Esophagus muscularis mucosa (tissue), 4 donors: Measurements from ENCODE around the gene HEATR9. TPM values are rescaled to one million over a fixed set of nuclear protein-coding genes. Genes with fewer than 3 reads are reported as not detected.

Experiments used
- DNase-seq: peaks from one replicate; pipeline ENCODE4 v3.0.0-alpha.2; 2017; ENCODE audit errors: extremely low spot score
- H3K27ac ChIP-seq, 4 donors: fragments of 200-600 bp; sonication (generic); replicated peaks in 1 of 4; 1 replicate in 3 of 4; 2 replicates in 1 of 4; pipeline ENCODE4 v1.5.1; 2016 to 2019; ENCODE audit warnings: mild to moderate bottlenecking in 1 of 4
- H3K27me3 ChIP-seq, 4 donors: fragments of 200-600 bp; sonication (generic); one replicate each; pipeline versions ENCODE4 v1.5.1 to v1.6.0; 2016 to 2019
- H3K36me3 ChIP-seq, 4 donors: fragments of 200-600 bp; sonication (generic); one replicate each; pipeline ENCODE4 v1.5.1; 2016 to 2019
- H3K4me1 ChIP-seq, 4 donors: fragments of 200-600 bp; sonication (generic); one replicate each; pipeline ENCODE4 v1.5.1; 2016 to 2019
- H3K4me3 ChIP-seq, 4 donors: fragments of 200-600 bp; sonication (generic); 1 replicate in 2 of 4; 2 replicates in 2 of 4; pipeline ENCODE4 v1.5.1; 2016 to 2019; ENCODE audit warnings: mild to moderate bottlenecking in 4 of 4, moderate library complexity in 1 of 4
- H3K9me3 ChIP-seq, 4 donors: fragments of 200-600 bp; sonication (generic); 1 replicate in 3 of 4; 2 replicates in 1 of 4; pipeline ENCODE4 v1.5.1; 2016 to 2019
- EP300 ChIP-seq: sonication (generic); formaldehyde crosslinking; IDR thresholded peaks from one replicate; pipeline ENCODE4 v1.6.1; 2017; ENCODE audit warnings: antibody characterized with exemption
- POLR2A ChIP-seq: fragments of 450-650 bp; IDR thresholded peaks from one replicate; pipeline ENCODE4 v1.6.1; 2017; ENCODE audit warnings: antibody characterized with exemption, moderate library complexity, mild to moderate bottlenecking, low read depth
- POLR2AphosphoS5 ChIP-seq, 2 donors: sonication (generic); formaldehyde crosslinking; IDR thresholded peaks; one replicate each; pipeline ENCODE4 v1.6.1; 2017; ENCODE audit warnings: antibody characterized with exemption in 2 of 2
- WGBS: methylation state at CpG from one replicate; pipeline ENCODE4 v1.1.5; 2018; 5-methylcytosine and 5-hydroxymethylcytosine counted together
- intact Hi-C: fragments of 100-400 bp; cut with DNase I; formaldehyde crosslinking; loops from one replicate; pipeline ENCODE4 v1.15.1; 2023
- total RNA-seq, 4 donors: library from RNA; depleted of rRNA; stranded (reverse); fragments of >200 nt; gene quantifications; one replicate each; pipeline versions ENCODE4 v1.1.0 to v1.2.1, GENCODE V29; 2016
- TF ChIP-seq, protein P1 (sequence below), 3 experiments: fragments of 200-600 bp in 2 of 3; fragments of 450-650 bp in 1 of 3; sonication (generic) in 2 of 3; IDR thresholded peaks; one replicate each; pipeline ENCODE4 v1.5.1; 2017 to 2019; ENCODE audit warnings: antibody characterized with exemption in 3 of 3, mild to moderate bottlenecking in 2 of 3, moderate library complexity in 1 of 3

Gene HEATR9
- total RNA-seq, 4 donors from 2014 or later = 0.13 TPM; not detected in 3

GRCh38 chr17:35841101-35841500, 27.6 kb downstream of the HEATR9 start:
- Histone ChIP-seq H3K27ac (no peak overlapping the region), H3K4me1 (no peaks in the 10 kb centered on the region), H3K4me3 (no peak overlapping the region), H3K9me3 (no peaks in the 10 kb centered on the region), H3K27me3 (no peaks in the 10 kb centered on the region), H3K36me3 (peaks cover 96 to 100% (median 98%) of the 10 kb centered on the region in 4 donors)
- TF ChIP-seq POLR2A = no peak
- TF ChIP-seq POLR2AphosphoS5 (IDR thresholded peaks at IDR 0.05) = no peak
- TF ChIP-seq EP300 = no peak
- TF ChIP-seq, protein P1, sequence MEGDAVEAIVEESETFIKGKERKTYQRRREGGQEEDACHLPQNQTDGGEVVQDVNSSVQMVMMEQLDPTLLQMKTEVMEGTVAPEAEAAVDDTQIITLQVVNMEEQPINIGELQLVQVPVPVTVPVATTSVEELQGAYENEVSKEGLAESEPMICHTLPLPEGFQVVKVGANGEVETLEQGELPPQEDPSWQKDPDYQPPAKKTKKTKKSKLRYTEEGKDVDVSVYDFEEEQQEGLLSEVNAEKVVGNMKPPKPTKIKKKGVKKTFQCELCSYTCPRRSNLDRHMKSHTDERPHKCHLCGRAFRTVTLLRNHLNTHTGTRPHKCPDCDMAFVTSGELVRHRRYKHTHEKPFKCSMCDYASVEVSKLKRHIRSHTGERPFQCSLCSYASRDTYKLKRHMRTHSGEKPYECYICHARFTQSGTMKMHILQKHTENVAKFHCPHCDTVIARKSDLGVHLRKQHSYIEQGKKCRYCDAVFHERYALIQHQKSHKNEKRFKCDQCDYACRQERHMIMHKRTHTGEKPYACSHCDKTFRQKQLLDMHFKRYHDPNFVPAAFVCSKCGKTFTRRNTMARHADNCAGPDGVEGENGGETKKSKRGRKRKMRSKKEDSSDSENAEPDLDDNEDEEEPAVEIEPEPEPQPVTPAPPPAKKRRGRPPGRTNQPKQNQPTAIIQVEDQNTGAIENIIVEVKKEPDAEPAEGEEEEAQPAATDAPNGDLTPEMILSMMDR (IDR thresholded peaks at IDR 0.05) = no peak
- intact Hi-C loops = no loop called here
- no peak for DNase-seq
- 92% methylated on average over 3 of the region's 3 CpGs for whole genome bisulfite sequencing

- intact Hi-C loops = no loop called here
- Histone ChIP-seq H3K4me1 (peaks cover 0 to 29% (median 24%) of the 10 kb centered on the region in 4 donors), H3K27ac (no peak overlapping the region), H3K4me3 (no peak overlapping the region), H3K36me3 (peaks cover 40 to 94% (median 77%) of the 10 kb centered on the region in 4 donors), H3K9me3 (no peaks in the 10 kb centered on the region), H3K27me3 (no peaks in the 10 kb centered on the region)
- 97% methylated on average over 1 of the region's 1 CpG for WGBS
- TF ChIP-seq, protein P1 (IDR thresholded peaks at IDR 0.05) = no peak
- no peak for TF ChIP-seq POLR2AphosphoS5 (IDR thresholded peaks at IDR 0.05)
- no peak for TF ChIP-seq POLR2A
- TF ChIP-seq EP300 = no peak
- no peak for DNase-seq
Observed at GRCh38 chr17:35825206-35825605, 43.5 kb downstream of the HEATR9 start.

DNA sequence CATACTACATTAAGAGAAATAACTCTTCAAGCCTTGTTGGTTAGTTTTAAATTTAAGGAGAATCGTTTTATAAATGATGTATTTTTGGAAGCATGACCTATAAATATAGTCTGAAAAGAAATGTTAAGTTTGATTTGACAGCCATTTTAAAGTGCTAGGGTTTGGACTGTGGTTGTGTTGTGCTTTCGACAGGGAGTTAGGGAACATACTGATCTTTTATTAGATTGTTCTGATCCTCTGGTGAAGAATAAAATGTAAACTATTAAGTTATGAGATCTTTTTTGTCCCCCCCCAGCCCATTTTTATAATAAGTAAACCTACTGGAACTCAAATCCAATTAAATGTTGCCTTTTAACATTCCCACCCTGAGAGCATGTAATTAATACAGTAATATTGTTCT, 47.4 kb downstream of the HEATR9 start:
- Histone ChIP-seq H3K36me3 (peaks cover 28 to 80% (median 55%) of the 10 kb centered on the region in 4 donors), H3K9me3 (no peaks in the 10 kb centered on the region), H3K27ac (peak overlapping the region; percentile 63 to 72 (median 70)), H3K4me3 (no peak overlapping the region), H3K4me1 (peaks cover 7 to 67% (median 63%) of the 10 kb centered on the region in 4 donors), H3K27me3 (no peaks in the 10 kb centered on the region)
- TF ChIP-seq POLR2A (no peak), EP300 (no peak), POLR2AphosphoS5 (IDR thresholded peaks at IDR 0.05) (no peak)
- TF ChIP-seq, protein P1 (IDR thresholded peaks at IDR 0.05) = no peak
- no peak for DNase-seq
- intact Hi-C loops = no loop called here
- WGBS = 65% methylated on average over 2 of the region's 2 CpGs

- Histone ChIP-seq H3K27me3 (no peaks in the 10 kb centered on the region), H3K27ac (peak overlapping the region; percentile 63 to 72 (median 70)), H3K4me1 (peaks cover 14 to 85% (median 81%) of the 10 kb centered on the region in 4 donors), H3K36me3 (peaks cover 16 to 68% (median 41%) of the 10 kb centered on the region in 4 donors), H3K9me3 (no peaks in the 10 kb centered on the region), H3K4me3 (no peak overlapping the region)
- TF ChIP-seq POLR2A (no peak), EP300 (no peak), POLR2AphosphoS5 (IDR thresholded peaks at IDR 0.05) (no peak)
- TF ChIP-seq, protein P1 (IDR thresholded peaks at IDR 0.05) = peak in 2 of 3 experiments; percentile 16 to 18
- intact Hi-C loops = loop anchor here (10.0 kb wide), 1 partner anchor 205 kb away; no protein-coding TSS in a partner anchor
- 47% methylated on average over 1 of the region's 1 CpG for WGBS
- DNase-seq = no peak
Observed at GRCh38 chr17:35819455-35819854, 49.2 kb downstream of the HEATR9 start.

- intact Hi-C loops = loop anchor here (10.0 kb wide), 1 partner anchor 202 kb away; no protein-coding TSS in a partner anchor
- 39% methylated on average over 1 of the region's 1 CpG for WGBS
- DNase-seq = no peak
- H3K27ac ChIP-seq = peak overlapping the region; percentile 35 to 63 (median 48)
- H3K27me3 ChIP-seq = no peaks in the 10 kb centered on the region
- no peaks in the 10 kb centered on the region for H3K9me3 ChIP-seq
- H3K36me3 ChIP-seq = peaks cover 0 to 49% (median 19%) of the 10 kb centered on the region in 4 donors
- TF ChIP-seq POLR2A = no peak
- TF ChIP-seq EP300 = no peak
- TF ChIP-seq, protein P1 (IDR thresholded peaks at IDR 0.05) = no peak
- TF ChIP-seq POLR2AphosphoS5 (IDR thresholded peaks at IDR 0.05) = no peak
- H3K4me3 ChIP-seq = no peak overlapping the region
- peaks cover 16 to 96% (median 95%) of the 10 kb centered on the region in 4 donors for H3K4me1 ChIP-seq
Observed at GRCh38 chr17:35817196-35817595, 51.5 kb downstream of the HEATR9 start.
